Stimulated activated CD4-positive, alpha-beta T cell treated with anti-CD3 and anti-CD28 coated beads, Interleukin-15, amount 100 ng/mL, for 24 hours (primary cell): Measurements from ENCODE around the gene FAM177B.

Experiments used
- DNase-seq: peaks from one replicate; pipeline ENCODE4 v3.0.0-alpha.2; 2020

Gene FAM177B

DNA sequence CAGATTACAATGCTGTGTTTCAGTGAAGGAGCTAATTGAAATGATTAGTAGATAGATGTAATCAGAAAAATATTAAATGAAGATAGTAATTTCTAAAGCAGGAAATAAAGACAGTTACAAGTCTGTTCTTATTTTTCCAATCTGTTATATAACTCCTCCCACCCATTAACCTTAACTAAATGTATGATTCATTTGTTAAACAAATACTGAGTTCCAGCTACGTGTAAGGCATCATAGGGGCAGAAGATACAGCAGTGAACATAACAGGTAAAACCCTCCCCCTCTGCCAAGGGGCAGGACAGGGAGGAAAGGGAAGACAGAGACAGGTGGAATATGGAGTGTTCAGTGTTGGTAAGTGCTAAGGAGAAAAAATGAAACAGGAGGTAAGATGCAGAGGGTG lies at the start of gene FAM177B:
TSS of gene FAM177B (plus strand) at position 231 of the 400 bp plus-strand sequence. CDS start 9,344 bp downstream, outside the sequence.
- DNase-seq, result no peak

DNA sequence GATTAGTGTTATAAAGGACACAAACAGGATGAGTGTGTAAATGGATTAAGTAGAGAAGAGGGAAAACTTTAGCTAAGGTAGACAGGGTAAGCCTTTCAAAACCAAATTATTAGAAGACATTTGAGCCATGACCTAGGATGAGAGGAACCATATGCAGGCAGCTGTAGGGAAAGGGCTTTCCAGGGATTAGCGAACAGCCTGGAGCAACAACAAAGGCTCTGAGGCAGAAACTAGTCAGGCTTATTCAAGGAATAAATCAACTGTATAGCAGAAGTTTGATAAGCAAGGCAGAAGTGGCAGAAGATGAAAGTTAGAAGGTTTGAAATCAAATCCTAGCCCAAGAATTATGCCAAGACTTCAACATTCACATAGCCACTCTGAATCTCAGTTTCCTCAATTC lies 46.0 kb upstream of the FAM177B start:
- DNase-seq, result no peak

GRCh38 chr1:222694927-222695326 lies 42.1 kb upstream of the FAM177B start:
- DNase-seq, result no peak

GRCh38 chr1:222696741-222697140 lies 40.3 kb upstream of the FAM177B start:
- no peak for DNase-seq

GRCh38 chr1:222697203-222697602 lies 39.8 kb upstream of the FAM177B start:
- no peak for DNase-seq

DNA sequence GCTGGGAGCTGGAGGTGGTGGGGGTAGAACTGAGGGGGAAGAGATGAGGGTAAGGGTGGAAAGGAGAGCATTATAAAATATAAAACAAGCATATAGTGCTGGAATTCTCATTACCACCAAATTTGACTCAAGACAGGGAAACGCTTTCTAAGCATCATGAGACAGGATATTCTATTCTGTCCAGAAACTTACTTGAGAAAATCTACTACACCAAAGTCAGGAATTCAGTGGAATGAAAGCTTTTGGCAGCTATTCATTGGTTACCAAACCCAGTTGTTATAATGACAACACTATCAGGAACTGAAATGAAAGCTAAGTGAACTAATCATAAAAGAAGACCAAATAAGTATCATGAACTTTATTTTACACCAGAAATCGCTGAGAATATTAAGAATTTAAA lies 39.2 kb upstream of the FAM177B start:
- DNase-seq, result no peak

DNA sequence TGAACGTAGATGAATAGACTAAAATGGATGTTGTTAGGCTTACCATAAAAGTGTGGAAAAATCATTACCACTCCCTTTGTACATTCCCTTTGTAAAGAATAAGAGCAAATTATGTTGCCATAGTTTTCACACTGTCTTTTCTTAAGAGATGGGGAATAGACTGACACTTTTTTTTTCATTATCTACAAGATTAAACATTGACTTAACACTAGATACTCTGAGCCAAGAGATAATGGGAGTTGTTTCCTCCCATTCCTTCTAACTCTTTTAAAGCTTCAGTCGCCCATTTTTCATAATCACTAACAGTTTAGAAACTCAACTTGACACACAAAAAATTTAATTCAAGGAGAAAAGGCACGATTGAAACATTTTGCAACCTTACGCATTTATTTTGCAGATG lies 34.8 kb upstream of the FAM177B start:
- no peak for DNase-seq

DNA sequence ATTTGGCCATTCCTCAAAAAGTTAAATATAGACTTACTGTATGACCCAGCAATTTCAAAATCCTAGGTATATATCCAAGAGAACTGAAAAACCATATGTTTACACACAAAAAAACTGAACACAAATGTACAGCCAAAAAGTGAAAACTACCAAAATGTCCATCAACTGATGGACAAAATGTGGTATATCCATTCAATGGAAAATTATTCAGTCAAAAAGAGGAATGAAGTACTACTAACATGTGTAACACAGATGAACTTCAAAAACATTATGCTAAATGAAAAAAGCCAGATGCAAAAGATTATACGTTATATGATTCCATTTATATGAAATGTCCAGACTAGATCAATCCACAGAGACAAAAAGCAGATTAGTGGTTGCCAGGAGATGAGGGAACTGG lies 32.7 kb upstream of the FAM177B start:
- no peak for DNase-seq

DNA sequence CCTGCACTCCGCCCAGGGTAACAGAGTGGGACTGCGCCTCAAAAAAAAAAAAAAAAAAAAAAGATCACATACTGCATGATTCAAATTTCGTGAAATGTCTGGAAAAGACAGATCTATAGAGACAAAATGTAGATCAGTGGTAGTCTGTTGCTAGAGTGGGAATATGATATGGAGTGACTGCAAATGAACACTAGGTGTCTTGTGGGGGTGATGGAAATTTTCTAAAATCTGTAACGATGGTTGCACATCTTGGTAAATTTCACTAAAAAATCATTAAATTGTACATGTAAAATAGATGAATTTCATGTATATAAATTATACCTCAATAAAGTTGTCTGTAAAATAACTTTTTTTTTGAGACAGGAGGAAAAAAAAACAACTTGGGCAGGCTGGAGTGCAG lies 30.2 kb upstream of the FAM177B start:
- no peak for DNase-seq

DNA sequence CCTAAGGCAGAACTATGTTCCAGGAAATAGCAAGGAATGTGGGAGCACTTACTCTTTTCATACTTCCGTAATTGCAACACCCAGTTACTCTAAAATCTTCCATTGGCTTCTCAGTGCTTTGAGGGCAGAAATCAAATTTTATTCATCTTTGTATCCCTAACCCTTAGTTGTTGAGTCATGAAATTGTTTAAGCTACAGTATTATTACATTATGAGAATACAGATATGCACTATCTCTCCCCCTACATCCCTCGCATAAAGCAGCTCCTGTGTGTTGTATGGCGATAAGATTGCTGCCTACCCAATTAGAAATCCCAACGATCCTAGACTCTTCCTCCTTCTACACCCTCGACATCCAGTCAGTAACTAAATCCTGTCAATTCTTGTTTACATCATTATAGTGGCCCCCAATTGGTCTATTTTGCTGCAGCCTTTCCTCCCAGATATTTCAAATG lies 27.3 kb upstream of the FAM177B start:
- DNase-seq, result no peak

- peak; percentile 76 for DNase-seq
Observed at GRCh38 chr1:222711319-222712252, 25.4 kb upstream of the FAM177B start.

DNA sequence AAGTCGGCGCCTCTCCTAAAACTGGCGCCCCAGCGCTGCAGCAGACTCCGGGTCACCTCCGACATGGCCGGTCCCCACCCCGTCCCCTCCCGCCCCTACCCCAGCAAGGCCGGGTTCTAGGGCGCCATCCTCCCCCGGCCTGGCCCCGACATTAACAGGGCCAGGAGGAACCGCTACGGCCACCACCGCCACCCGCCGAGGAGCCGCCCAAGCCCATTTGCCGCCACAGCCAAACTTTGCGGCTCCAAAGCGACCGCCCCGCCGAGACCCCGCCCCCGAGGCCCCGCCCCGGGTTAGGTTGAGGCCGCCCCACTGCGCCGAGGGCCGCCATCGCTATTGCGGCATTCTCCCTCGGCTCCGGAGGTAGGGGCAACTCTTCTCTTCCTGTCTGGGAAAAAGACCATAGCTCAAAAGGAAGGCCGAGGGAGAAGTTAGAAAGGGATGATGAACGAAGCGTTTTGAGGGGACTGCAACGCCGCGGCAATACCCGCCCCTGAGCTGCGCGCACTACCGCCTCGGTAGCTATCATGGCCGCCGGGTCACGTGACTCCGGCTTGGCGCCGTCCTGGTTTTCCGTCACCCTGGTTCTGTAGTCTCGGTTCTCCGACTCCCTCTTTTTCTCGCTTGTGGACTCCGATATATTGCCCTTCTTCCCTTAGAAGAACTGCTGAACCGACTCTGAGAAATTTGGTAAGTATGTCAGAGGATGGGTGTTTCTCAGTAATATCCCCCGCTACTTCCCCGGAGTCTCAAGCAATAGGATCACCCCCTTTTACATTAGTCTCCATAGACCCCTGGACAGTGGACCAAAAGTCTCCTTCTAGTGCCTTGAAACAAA lies 24.5 kb upstream of the FAM177B start, which contains the start of the genes AIDA and BROX:
TSS of gene AIDA (minus strand) at position 239 of the 838 bp plus-strand sequence. CDS start at position 65, 174 bp downstream.
TSS of gene BROX (plus strand) at position 312 of the 838 bp plus-strand sequence. CDS start 3,136 bp downstream, outside the sequence.
- DNase-seq, result peak; percentile 97

- peak; percentile 90 for DNase-seq
Observed at GRCh38 chr1:222713091-222713961, 23.7 kb upstream of the FAM177B start.

- no peak for DNase-seq
Observed at GRCh38 chr1:222716393-222716792, 20.6 kb upstream of the FAM177B start.

DNA sequence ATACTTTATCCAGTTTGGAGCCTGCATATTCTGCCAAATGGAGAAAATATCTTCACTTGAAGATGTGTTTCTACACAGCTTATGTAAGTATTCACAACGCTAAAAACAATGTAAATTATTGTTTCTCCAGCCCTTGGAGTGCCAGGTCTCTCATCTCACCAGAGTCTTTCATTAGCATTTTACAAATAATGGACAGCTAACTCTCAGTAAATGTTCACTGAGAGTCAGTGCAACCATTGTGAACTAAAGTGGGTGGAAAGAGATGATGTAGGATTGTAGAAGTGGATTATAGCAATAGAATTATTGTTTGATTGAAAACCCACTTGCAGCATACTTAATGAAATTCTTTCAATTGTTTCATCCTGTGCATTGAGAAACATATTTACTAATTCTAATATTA lies 8.3 kb upstream of the FAM177B start:
- DNase-seq, result no peak

DNA sequence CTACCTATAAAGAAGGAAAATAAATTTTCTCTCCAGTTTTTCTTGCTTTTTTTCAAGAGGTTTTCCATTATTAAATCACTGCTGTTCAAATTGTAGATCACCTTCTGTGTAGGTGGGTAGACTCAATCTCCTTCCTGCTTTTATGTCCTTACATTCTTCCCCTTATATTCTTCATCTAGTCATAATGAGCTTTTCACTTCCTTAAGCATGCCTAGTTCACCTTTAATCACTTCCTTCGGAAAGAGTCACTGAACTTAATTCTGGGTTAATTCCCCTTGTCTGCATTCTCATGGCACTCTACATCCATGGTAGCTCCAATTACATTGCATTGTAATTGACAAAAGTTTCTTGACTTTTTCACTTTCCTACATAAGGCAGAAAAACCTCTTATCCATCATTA lies 6.1 kb upstream of the FAM177B start:
- no peak for DNase-seq

- no peak for DNase-seq
Observed at GRCh38 chr1:222732216-222733159, 4.5 kb upstream of the FAM177B start.

GRCh38 chr1:222734740-222735139 lies 2.3 kb upstream of the FAM177B start:
- no peak for DNase-seq

DNA sequence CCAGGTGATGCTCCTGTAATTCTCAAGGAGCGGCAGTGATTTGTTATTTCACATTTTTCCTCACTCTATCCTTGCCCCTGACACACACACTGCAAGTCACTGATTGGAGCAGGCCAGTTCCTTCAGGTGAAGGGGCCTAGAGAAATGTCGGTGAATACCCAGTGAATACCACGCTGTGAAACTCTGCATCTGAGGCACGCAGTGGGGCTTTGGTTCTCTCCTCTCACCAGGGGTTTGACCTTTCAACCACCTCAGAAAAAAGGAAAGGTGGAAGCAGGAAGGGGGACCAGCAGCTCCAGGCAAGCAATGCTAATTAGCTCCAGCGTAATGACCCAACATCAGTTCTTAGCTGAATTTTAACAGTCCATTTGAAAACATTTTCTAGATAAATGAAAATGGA lies 532 bp upstream of the FAM177B start:
- no peak for DNase-seq

DNA sequence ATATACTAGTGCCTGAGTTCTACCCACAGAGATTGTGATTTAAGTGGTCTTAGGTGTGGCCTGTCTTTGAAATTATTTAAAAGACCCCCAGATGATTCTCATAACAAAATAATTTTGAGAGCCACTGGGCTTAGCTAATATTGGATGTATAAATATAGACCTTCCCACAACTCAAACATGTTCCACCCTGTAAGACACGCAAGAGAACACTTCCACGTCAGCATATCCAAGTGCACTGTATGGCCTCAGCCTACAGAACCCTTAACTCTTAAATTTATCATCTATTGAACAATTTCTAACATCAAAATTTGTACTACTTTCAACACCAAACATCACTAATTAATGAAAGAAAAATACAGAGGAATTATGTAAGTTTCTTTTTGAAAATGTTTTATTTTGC lies 2.5 kb downstream of the FAM177B start:
- no peak for DNase-seq

- DNase-seq, result no peak
Observed at GRCh38 chr1:222739929-222740328, 2.9 kb downstream of the FAM177B start.
